Uterus (tissue), 2 donors: ENCODE results near the gene PRX.

ENCODE experiments used
- POLR2A ChIP-seq, 2 donors: fragments of 450-650 bp; IDR thresholded peaks; one replicate each; pipeline ENCODE4 v1.6.1; 2016; ENCODE audit warnings: antibody characterized with exemption in 2 of 2, mild to moderate bottlenecking in 1 of 2, moderate library complexity in 1 of 2
- TF ChIP-seq, protein P1 (sequence below), 4 experiments: fragments of 200-600 bp in 2 of 4; fragments of 450-650 bp in 2 of 4; sonication (generic) in 2 of 4; IDR thresholded peaks; one replicate each; pipeline ENCODE4 v1.5.1; 2016 to 2019; ENCODE audit warnings: antibody characterized with exemption in 4 of 4, mild to moderate bottlenecking in 2 of 4, moderate library complexity in 1 of 4

DNA sequence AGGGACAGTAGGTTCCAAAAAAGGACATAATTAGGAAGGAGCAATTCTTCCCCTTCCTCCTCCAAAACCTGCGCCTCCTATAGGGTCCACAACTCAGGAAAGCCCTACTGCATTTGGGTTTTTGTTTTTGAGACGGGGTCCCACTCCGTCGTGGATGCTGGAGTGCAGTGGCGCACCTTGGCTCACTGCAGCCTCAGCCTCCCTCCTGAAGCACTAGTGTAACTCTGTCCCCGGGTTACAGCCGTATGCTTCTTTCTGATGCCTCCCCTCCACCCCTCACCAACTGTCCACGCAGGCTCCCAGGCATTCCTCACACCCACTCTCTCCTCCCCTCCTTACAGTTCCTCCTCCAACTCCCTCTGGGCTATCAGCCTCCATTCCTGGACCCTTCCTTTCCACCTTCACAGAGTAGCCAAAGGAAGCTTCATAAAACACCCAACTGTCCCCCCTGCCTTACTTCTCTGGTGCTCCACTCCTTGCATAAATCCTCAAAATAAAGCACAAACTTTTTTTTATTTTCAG, 33.1 kb upstream of the PRX start:
- TF ChIP-seq, protein P1, sequence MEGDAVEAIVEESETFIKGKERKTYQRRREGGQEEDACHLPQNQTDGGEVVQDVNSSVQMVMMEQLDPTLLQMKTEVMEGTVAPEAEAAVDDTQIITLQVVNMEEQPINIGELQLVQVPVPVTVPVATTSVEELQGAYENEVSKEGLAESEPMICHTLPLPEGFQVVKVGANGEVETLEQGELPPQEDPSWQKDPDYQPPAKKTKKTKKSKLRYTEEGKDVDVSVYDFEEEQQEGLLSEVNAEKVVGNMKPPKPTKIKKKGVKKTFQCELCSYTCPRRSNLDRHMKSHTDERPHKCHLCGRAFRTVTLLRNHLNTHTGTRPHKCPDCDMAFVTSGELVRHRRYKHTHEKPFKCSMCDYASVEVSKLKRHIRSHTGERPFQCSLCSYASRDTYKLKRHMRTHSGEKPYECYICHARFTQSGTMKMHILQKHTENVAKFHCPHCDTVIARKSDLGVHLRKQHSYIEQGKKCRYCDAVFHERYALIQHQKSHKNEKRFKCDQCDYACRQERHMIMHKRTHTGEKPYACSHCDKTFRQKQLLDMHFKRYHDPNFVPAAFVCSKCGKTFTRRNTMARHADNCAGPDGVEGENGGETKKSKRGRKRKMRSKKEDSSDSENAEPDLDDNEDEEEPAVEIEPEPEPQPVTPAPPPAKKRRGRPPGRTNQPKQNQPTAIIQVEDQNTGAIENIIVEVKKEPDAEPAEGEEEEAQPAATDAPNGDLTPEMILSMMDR (IDR thresholded peaks at IDR 0.05), result no peak
- no peak for TF ChIP-seq POLR2A (IDR thresholded peaks at IDR 0.05)
